Bronchial epithelial cell (primary cell): ENCODE measurements around the gene PAAF1. TPM values are rescaled to one million over a fixed set of nuclear protein-coding genes. Genes with fewer than 3 reads are reported as not detected.

Experiments
- DNase-seq: peaks from one replicate; pipeline ENCODE4 v3.0.0-alpha.2; 2010; ENCODE audit warnings: low read depth
- FAIRE-seq: peaks from 2 replicates; lab custom pipeline; 2011; peaks lifted over from hg19 to GRCh38; lab: Jason Lieb, UNC
- H3K27me3 ChIP-seq: 2 replicates; pipeline ENCODE4 v1.5.1; 2011; ENCODE audit warnings: low read length; ENCODE audit not compliant: control insufficient read depth, insufficient read depth
- H3K36me3 ChIP-seq: 2 replicates; pipeline ENCODE4 v1.5.1; 2011; ENCODE audit warnings: low read length; ENCODE audit not compliant: control insufficient read depth, insufficient read depth
- H3K4me3 ChIP-seq: 2 replicates; pipeline ENCODE4 v1.5.1; 2011; ENCODE audit warnings: mild to moderate bottlenecking, low read depth, low read length, control low read depth
- total RNA-seq: library from RNA; depleted of rRNA; stranded (reverse); fragments of >200 nt; gene quantifications from 2 replicates; pipeline ENCODE4 v1.2.1, GENCODE V29; 2014
- TF ChIP-seq, protein P1 (sequence below): IDR thresholded peaks from 2 replicates; pipeline ENCODE4 v1.5.1; 2011; ENCODE audit warnings: mild to moderate bottlenecking, moderate library complexity, low read length, control low read depth, inconsistent platforms; ENCODE audit not compliant: insufficient read depth, severe bottlenecking

Gene PAAF1
- total RNA-seq, 1 donor from 2014 or later, result 10.3 TPM

DNA sequence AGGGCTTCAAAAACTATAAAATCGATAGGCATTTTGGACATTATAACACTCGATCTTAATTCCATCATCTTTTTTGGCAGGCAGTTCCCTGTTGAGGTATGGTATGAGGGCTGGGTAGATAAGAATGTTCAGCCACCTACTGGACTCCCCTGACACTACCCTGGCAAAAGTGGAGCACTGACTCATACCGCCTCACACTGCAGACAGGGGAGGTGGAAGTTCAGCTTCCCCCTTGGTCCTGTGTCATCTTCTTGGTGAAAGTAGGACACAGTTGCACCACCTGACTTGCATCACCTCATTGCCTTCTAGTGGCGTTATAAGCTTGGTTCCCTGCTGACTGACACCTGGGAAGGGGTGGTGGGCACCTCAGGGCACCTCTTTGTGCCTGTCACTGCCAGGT is 30.4 kb downstream of the PAAF1 start:
- TF ChIP-seq, protein P1, sequence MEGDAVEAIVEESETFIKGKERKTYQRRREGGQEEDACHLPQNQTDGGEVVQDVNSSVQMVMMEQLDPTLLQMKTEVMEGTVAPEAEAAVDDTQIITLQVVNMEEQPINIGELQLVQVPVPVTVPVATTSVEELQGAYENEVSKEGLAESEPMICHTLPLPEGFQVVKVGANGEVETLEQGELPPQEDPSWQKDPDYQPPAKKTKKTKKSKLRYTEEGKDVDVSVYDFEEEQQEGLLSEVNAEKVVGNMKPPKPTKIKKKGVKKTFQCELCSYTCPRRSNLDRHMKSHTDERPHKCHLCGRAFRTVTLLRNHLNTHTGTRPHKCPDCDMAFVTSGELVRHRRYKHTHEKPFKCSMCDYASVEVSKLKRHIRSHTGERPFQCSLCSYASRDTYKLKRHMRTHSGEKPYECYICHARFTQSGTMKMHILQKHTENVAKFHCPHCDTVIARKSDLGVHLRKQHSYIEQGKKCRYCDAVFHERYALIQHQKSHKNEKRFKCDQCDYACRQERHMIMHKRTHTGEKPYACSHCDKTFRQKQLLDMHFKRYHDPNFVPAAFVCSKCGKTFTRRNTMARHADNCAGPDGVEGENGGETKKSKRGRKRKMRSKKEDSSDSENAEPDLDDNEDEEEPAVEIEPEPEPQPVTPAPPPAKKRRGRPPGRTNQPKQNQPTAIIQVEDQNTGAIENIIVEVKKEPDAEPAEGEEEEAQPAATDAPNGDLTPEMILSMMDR, result peak; percentile 35
- FAIRE-seq (no peak), DNase-seq (peak; percentile 73)
- no peaks in the 10 kb centered on the region for H3K27me3 ChIP-seq
- peaks cover 3% of the 10 kb centered on the region for H3K36me3 ChIP-seq
- no peak overlapping the region for H3K4me3 ChIP-seq

DNA sequence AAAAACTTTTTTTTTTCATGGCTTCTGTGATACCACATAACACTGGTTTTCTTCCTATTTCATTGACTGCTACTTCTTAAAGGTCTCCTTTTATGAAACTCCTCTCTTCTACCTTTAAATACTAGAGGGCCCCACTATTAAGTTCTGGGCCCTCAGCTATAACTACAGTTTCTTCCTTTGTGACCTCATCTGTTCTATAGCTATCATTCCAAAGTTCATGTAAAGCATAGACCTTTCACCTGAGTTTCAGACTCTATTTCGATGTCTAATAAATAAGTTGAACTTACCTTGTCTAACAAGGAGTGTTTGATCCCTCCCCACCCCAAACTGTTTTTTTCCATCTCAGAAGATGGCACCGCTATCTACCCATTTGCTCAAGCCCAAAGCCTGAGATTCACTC is 35.2 kb downstream of the PAAF1 start:
- Histone ChIP-seq H3K36me3 (peaks cover 7% of the 10 kb centered on the region), H3K4me3 (no peak overlapping the region), H3K27me3 (no peaks in the 10 kb centered on the region)
- DNase-seq (no peak), FAIRE-seq (no peak)
- TF ChIP-seq, protein P1, result no peak

- no peak overlapping the region for H3K4me3 ChIP-seq
- TF ChIP-seq, protein P1, result no peak
- FAIRE-seq, result no peak
- no peaks in the 10 kb centered on the region for H3K27me3 ChIP-seq
- H3K36me3 ChIP-seq, result peaks cover 7% of the 10 kb centered on the region
- DNase-seq, result no peak
Measured at GRCh38 chr11:73913472-73913871, 36.7 kb downstream of the PAAF1 start.

GRCh38 chr11:73914284-73914683 is 37.5 kb downstream of the PAAF1 start:
- H3K36me3 ChIP-seq, result peaks cover 11% of the 10 kb centered on the region
- no peak overlapping the region for H3K4me3 ChIP-seq
- FAIRE-seq (no peak), DNase-seq (no peak)
- TF ChIP-seq, protein P1, result no peak
- H3K27me3 ChIP-seq, result no peaks in the 10 kb centered on the region

- TF ChIP-seq, protein P1, result no peak
- FAIRE-seq (no peak), DNase-seq (peak; percentile 51)
- Histone ChIP-seq H3K4me3 (no peak overlapping the region), H3K36me3 (peaks cover 12% of the 10 kb centered on the region), H3K27me3 (no peaks in the 10 kb centered on the region)
Measured at GRCh38 chr11:73916435-73916834, 39.6 kb downstream of the PAAF1 start.

GRCh38 chr11:73921180-73921579 is 44.4 kb downstream of the PAAF1 start:
- H3K27me3 ChIP-seq, result no peaks in the 10 kb centered on the region

More at GRCh38 chr11:73921180-73921579, 44.4 kb downstream of the PAAF1 start:
- DNase-seq (no peak), FAIRE-seq (no peak)
- TF ChIP-seq, protein P1, result no peak
- no peak overlapping the region for H3K4me3 ChIP-seq
- peaks cover 9% of the 10 kb centered on the region for H3K36me3 ChIP-seq
